Measurements from ENCODE around the gene NPLOC4.
"Not testable (repeated sequence)": the region's sequence is repeated elsewhere in the genome, so short reads cannot be mapped to it uniquely, and the experiment has no call there.

Gene NPLOC4

GRCh38 chr17:81631482-81631881 is 5.4 kb downstream of the NPLOC4 start:
- DNase-seq: no peak

- DNase-seq: no peak
These were observed 6.6 kb downstream of the NPLOC4 start for GRCh38 chr17:81630274-81630673.

GRCh38 chr17:81621494-81622130 is 15.3 kb downstream of the NPLOC4 start:
- no peak for DNase-seq

GRCh38 chr17:81618307-81618706 is 18.6 kb downstream of the NPLOC4 start:
- not testable (repeated sequence) for DNase-seq

GRCh38 chr17:81616877-81617276 is 20.0 kb downstream of the NPLOC4 start:
- no peak for DNase-seq

GRCh38 chr17:81615401-81615930 is 21.4 kb downstream of the NPLOC4 start:
- no peak for DNase-seq

GRCh38 chr17:81612172-81612970 is 24.5 kb downstream of the NPLOC4 start:
- no peak for DNase-seq

DNA sequence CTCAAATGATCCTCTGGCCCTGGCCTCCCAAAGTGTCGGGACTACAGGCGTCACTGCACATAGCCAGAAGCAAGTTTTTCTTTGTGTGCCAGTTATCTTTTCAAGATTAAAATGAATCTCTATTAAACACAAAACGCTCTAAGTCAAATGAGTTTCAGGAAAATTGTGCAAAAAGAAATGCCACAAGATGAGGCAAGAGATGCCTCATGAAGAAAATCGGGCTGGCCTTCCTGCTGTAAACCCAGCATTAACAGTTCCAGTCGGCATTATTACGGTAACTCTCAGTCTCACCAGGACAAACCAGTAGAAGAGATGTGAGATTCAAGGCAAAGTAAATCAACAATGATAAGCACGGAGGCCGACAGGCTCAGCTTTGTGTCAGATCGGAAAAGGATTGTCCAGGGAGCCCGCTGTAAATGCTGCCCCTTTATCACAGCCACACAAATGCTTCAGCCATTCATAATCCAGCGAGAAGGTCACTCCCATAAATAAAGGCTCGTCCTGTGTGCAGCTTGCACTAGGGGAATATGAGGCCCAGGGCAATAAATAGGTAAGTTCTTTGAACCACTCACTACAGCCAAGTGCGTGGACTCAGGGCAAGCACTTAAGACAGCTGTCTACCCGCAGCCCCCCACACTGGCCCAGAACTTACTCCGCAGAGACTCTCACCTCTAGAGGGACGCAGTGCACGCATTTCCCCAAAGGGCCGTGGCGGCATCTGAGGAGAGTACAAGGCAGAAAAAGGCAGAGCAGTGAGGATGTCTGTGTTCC is 27.2 kb downstream of the NPLOC4 start:
- no peak for DNase-seq

- DNase-seq: no peak
These were observed 28.3 kb downstream of the NPLOC4 start for GRCh38 chr17:81608605-81609004.

DNA sequence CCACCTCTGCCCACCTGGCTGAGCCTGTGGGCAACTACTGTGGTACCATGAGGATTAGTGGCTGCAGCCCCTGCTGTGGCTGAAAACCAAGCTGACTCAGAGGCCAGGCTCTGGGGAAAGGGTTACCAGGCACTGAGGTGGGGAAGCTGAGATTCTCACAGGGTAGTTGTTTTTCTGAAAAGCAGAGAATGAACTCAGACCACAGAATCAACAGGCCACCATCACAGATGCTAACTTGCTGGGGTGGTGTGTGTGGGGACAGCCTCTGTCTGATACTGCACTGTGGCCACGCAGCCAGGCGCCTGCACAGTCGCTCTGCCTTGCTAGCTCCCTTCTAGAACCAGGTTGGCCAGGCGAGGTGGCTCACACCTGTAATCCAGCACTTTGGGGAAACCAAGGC is 28.8 kb downstream of the NPLOC4 start:
- DNase-seq: no peak

DNA sequence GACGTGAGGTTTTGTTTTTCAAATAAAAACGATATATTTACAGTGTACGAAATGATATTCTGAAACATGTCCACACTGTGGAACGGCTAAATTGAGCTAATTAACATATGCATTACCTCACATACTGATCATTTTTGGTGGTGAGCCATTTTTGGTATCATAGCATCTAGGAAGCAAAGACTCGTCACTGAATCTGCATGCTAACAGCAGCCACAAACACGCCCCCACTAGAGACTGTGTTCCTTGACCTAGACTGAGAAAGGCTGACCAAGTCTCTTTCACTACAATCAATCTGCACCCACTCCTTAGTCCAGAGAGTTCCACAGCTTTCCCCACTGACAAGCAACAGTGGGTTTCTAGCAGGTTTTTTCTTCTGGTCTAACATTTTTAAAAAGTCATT is 29.5 kb downstream of the NPLOC4 start:
- DNase-seq: no peak

DNA sequence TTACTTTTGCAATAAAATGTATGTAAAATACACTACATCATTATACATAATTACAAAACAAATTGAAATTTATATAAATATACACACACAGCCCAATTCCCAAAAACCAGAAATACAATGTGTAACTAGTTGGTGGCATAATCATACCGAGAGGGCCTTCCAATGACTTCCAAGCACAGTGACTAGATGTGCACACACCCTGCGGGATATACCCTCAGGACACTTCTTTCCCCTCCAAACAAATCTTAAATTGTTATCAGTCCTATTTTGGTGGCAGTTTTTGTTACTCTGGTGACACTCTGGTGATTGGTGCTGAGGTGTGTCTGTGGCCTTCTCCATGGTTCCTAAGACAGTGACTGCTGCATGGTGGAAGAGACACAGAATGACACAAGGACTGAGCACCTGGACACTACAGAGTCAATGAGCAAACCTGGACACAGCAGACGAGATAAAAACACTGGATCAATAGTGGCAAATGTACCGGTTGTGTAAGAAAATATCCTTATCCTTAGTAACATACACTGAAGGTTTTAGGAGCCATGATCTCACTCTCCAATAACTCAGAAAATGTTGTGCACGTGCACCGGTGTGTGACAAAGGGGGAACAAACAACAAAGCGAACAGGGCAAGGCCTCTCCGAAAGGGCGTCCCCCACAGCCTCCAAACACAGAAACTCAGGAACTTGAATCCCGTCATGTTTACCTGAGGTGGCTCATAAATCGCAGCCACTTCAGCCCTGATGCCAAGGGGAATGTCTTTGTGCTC is 32.9 kb downstream of the NPLOC4 start:
- DNase-seq: no peak

DNA sequence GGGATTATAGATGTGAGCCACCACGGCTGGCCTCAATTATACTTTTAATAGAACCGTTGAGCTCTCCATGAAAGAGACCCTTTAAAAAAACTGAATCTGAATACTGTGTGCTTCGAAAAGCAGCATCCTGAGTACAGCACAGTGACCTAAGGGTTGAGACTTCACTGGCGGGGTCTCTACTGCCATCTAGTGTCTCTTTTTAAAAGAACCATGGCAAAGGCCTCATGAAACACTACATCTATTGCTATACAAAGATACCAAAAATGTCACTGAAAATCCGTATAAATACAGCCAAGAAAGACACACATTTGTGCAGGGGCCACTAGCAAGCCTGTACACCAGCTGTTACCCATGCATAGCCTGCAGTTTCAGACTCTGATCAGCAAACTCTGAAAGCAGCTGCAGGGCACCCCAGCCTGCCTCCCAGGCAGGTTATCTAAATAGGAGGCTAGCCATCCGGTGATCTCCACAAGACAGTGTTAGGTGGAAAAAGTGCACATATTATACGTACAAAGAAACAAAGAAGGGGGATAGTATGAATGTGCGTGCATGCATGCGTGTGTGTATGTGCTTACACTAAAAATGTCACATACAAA is 35.3 kb downstream of the NPLOC4 start:
- peak; percentile 52 for DNase-seq

DNA sequence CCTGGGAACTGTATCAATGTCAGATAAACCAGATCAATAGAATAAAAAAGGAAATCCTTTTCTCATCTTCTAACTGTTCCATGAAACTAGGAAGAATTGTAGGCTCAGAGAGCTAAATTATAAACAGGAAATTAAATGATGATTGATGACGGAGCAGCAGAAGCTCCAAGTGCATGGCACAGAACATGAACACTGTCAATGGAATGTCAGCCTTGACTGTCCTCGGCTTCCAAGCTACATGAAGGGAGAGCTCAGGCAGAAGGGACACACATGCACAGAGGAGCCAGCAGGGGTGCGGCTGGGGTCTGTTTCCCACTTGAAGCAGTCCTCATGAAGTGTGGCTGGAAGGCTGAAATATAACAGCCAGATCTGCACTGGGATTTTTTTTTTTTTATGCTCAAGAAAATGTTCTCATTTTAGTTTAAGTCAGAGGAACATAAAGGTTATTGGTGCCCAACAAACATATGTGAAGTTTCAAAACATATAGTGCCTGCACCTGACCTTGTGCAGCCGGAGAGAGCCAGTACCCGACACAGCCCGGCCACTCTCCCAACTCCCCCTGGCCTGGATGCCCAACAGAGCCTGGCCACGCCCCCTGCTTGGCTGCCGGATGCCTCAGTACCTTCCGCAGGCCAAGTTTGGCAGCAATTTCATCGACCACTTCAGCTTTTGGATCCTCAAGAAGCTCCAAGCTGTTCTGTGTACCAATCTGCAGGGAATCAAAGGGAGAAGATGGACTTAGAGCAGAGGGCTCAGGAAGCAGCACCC is 37.0 kb downstream of the NPLOC4 start:
- DNase-seq: no peak

- DNase-seq: no peak
These were observed 43.6 kb downstream of the NPLOC4 start for GRCh38 chr17:81593105-81593871.

GRCh38 chr17:81591971-81592370 is 44.9 kb downstream of the NPLOC4 start:
- DNase-seq: no peak

DNA sequence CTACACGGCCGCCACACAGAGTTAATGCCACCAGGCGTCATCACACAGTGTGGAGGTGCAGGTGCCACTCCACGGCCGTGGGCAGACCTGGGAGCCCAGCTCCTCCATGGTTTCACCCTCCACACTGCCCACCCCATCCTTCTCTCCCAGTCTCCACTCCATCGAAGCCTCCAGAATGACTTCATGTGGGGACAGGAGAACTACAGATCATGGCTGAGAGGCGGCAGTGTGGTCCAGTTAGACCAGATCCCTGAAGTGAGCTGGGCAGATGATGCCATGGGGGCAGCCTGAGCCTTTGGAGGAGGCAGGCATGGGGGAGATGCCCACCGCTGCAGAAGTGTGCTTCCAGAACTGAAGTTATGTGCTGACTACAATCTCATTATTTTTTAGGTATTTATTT is 46.8 kb downstream of the NPLOC4 start:
- no peak for DNase-seq

DNA sequence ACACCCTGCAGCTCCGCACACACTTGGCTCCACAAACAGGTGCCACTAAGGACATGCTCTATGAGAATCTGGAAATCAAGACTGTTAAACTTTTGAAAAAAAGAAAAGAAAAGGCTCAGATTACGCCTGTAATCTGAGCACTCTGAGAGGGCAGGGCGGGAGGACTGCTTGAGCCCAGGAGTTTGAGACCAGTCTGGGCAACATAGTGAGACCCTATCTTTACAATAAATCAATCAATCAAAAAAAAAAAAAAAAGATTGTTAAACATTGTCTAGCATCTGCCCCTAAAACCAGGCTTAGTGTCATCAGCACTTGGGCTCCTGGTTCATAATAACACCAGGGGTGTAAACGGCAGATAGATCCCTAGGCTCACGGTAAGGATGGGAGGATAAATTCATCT is 47.3 kb downstream of the NPLOC4 start:
- DNase-seq: no peak

DNA sequence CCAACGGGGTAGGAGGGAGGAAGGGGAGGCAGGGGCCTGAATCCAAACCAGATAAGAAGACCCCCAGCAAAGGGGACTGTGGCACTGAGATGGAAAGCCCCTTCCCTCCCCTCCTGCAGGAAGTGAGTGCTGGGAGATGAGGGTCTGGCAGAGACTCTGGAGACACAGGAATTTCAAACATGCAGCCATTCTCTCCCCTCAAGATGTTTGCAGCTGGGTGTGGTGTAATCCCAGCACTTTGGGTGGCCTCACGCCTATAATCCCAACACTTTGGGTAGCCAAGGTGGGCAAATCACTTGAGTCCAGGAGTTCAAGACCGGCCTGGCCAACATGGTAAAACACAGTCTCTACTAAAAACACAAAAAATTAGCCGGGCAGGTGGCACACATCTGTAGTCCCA is 50.8 kb downstream of the NPLOC4 start:
- no peak for DNase-seq

GRCh38 chr17:81584771-81585170 is 52.1 kb downstream of the NPLOC4 start:
- not testable (repeated sequence) for DNase-seq

Data from CD4-positive, alpha-beta T cell treated with Interleukin-17A for 4 hours (primary cell).